Right ventricle myocardium superior (tissue), 1 donor: ENCODE measurements around the gene DPCD. TPM values are rescaled to one million over a fixed set of nuclear protein-coding genes. Genes with fewer than 3 reads are reported as not detected.
A peak's percentile ranks its signal among the peaks of the same experiment; 100 is the strongest.

ENCODE experiments used
- ATAC-seq: fragments of 200-7000 bp; cut with Tn5 transposase; one replicate; pipeline ENCODE4 v1.9.1; 2020; ENCODE audit warnings: mild to moderate bottlenecking; ENCODE audit not compliant: poor library complexity
- DNase-seq: peaks from one replicate; pipeline ENCODE4 v3.0.0-alpha.2; 2020
- intact Hi-C: fragments of 100-400 bp; cut with DNase I; formaldehyde crosslinking; loops from one replicate; pipeline ENCODE4 v1.11.2; 2022
- microRNA-seq: library from miRNA; unstranded; fragments of <30 nt; microRNA quantifications from one replicate; pipeline ENCODE4 v1.2.0, GENCODE V29; 2020
- total RNA-seq: library from RNA; stranded (reverse); fragmentation: NEBNext Ultra II Directional; extraction: Animal tissue kit (Norgen Biotek cat#: 25700); gene quantifications from one replicate; pipeline ENCODE4 v1.2.1, GENCODE V29; 2021
- donor health status: DM: no; HTN: yes; CAD: no; lungs with severe emphysema.

Gene DPCD
- total RNA-seq, 1 donor from 2014 or later: 22.7 TPM

GRCh38 chr10:101639141-101639900, 51.2 kb downstream of the DPCD start:
- no peak for ATAC-seq
- intact Hi-C loops: no loop called here
- no peak for DNase-seq

DNA sequence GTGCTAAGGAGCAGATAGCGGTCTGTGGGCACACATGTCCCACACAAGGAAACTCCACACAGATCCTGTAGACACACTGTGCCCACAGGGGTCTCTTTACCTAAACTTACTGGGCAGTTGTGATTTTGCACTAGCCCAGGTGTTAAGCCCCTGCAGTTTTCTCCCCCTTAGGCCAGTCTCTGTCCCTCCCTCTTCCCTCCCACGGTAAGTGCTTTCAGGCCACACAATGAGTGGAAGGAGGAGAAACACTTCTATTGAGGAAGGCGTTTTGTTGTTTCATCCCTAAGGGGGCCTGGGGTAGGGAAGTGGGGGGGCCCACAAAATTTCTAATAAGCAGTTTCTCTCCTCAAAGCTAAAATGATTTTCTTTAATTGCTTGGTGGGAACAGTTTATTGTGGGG, 55.4 kb downstream of the DPCD start:
- intact Hi-C loops: no loop called here
- DNase-seq: no peak
- ATAC-seq: no peak

DNA sequence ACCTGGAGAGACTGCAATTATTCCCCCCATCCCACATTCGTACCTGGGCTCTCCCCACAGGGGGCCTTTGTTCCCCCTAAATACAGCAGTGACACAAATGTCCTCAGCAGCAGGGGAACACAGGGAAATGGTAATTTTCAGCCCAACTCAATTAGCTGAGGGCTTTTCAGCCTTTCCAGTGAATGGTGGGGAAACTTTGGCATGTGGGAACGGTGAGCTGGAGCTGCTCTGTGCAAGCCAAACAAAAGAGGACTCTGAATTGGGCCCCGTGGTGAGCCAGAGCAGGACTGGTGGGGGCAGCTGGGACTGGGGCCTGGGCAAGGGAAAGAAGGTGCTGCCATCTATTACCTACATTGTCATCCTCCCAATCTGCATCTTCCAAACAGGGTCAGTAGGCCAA, 55.9 kb downstream of the DPCD start:
- intact Hi-C loops: no loop called here
- DNase-seq (no peak), ATAC-seq (no peak)

GRCh38 chr10:101645659-101646058, 57.5 kb downstream of the DPCD start:
- ATAC-seq (no peak), DNase-seq (no peak)
- intact Hi-C loops: no loop called here

- intact Hi-C loops: no loop called here
- ATAC-seq (peak; percentile 77), DNase-seq (peak; percentile 71)
These were observed 58.2 kb downstream of the DPCD start for GRCh38 chr10:101646364-101646763.

- no peak for ATAC-seq
- intact Hi-C loops: no loop called here
- DNase-seq: no peak
These were observed 59.1 kb downstream of the DPCD start for GRCh38 chr10:101647255-101647654.

- ATAC-seq (no peak), DNase-seq (no peak)
- intact Hi-C loops: no loop called here
These were observed 61.5 kb downstream of the DPCD start for GRCh38 chr10:101649525-101650085.

DNA sequence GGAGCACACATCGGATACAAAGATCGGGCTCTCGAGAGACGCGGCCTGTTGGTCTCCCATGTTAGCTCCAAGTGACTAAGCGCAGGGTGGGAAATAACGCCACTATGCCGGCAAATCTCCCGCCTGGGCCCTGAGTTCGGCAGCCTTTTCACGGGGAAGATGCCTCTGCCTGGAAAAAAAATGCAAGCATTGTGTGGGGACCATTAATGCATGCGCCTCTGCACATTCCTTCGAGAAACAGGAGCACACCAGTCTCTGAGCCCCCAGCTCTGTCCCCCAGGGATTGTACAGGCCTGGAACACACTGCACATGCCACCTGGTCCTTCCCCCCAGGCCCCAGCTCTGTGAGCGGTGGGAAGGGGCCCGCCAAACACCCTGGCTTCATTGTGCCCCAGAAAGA, 62.7 kb downstream of the DPCD start:
- DNase-seq: no peak
- intact Hi-C loops: no loop called here

DNA sequence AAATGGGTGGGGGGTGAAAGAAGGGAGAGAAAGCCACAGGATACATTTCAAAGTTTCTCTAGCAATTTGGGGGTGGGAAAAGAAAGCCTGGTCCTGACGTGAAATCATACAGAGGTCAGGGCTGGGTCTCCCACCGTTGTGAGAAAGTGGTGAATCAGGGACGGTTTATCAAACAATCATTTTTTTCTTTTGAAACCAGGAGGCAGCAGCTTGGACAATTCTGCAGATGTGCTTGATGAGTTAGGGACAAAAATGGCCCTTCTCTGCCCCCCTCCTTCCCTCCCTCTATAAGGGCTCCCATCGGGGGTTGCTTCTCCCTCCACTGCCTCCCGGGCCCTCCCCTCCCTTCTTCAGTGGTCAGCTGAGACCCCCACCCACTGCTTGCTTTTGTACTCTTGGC, 63.2 kb downstream of the DPCD start:
- ATAC-seq: no peak
- intact Hi-C loops: no loop called here
- DNase-seq: no peak

More for the DNA sequence above, 62.7 kb downstream of the DPCD start:
- no peak for ATAC-seq

DNA sequence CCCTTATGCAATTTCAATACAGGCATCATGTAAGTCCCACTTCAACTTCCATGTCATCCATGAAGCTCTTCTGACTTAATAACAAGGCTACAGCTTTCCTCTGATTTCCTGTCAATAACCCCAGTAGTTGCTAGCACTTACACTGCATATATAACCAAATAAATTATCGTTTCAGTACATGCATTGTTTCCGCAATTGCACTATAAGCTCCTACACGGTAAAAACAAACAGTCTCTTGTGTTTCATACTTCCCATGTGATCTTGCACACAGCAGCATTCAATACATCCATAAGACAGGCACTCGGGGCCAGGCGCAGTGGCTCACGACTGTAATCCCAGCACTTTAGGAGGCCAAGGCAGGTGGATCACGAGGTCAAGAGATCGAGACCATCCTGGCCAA, 65.4 kb downstream of the DPCD start:
- no peak for DNase-seq

DNA sequence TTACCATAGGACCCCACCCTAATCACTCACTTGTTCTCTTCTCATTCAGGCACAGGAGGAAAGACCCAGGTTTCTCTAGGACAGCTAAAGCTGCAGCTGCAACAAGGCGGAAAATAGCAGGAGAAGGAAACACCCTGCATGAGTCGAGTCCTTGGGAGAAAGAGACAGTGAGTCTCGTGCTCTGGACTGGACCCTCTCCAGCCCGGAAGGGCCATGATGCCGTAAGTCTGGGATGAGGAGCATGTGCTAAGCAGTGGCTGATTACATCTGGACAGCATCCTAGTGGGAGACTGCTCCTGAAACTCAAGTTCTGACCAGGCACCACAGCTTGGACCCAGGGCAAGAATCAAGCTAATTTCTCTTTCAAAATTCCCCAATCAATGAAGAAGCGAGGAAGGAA, 67.4 kb downstream of the DPCD start:
- intact Hi-C loops: no loop called here
- ATAC-seq (no peak), DNase-seq (peak; percentile 45)

More for the DNA sequence above, 65.4 kb downstream of the DPCD start:
- ATAC-seq: no peak
- intact Hi-C loops: no loop called here

GRCh38 chr10:101656890-101657289, 68.8 kb downstream of the DPCD start:
- DNase-seq: no peak
- ATAC-seq: peak; percentile 83
- intact Hi-C loops: no loop called here

- no peak for DNase-seq
- ATAC-seq: no peak
- intact Hi-C loops: no loop called here
These were observed 70.9 kb downstream of the DPCD start for GRCh38 chr10:101658975-101659374.

Small RNA genes within 50 kb of the gene (microRNA-seq; reads per million reads assigned to microRNA genes)
- gene MIR3158-1 (not detected), gene MIR3158-2 (not detected)

Other genes starting within 250 kb of the DPCD start
- gene BTRC, start 234.2 kb upstream of the DPCD start, total RNA-seq: 33.4 TPM
- 15.8 TPM for gene POLL, start 64 bp upstream of the DPCD start, total RNA-seq
- 106 TPM for gene FBXW4, start 106.8 kb downstream of the DPCD start, total RNA-seq
- gene FGF8, start 187.8 kb downstream of the DPCD start, total RNA-seq: not detected
- gene NPM3, start 195.1 kb downstream of the DPCD start, total RNA-seq: 5.8 TPM
- gene OGA, start 230.1 kb downstream of the DPCD start, total RNA-seq: 84.4 TPM